Measurements from ENCODE around the gene KREMEN2.

- TF ChIP-seq CTCF (IDR thresholded peaks at IDR 0.05; ENCODE audit: low read depth, low read length, missing input control) (no peak), RAD21 (IDR thresholded peaks at IDR 0.05) (no peak), EGR1 (IDR thresholded peaks at IDR 0.05; ENCODE audit: low read depth in 2 of 2) (no peak), HNF4A (conservative IDR thresholded peaks at IDR 0.05) (no peak), SP1 (IDR thresholded peaks at IDR 0.05) (no peak), YY1 (IDR thresholded peaks at IDR 0.05) (no peak), JUND (IDR thresholded peaks at IDR 0.05) (no peak)
Measured at GRCh38 chr16:2976673-2977072, 12.6 kb downstream of the KREMEN2 start.
